ENCODE results near the gene RIC1. TPM values are rescaled to one million over a fixed set of nuclear protein-coding genes. Genes with fewer than 3 reads are reported as not detected.

The RIC1 gene
- total and polyA plus RNA-seq, 9 of the 15 experiments (the other 6 are each of a cell fraction or from before 2014, with no cell fraction given), result 3.2 to 25.8 (median 15.0) TPM

DNA sequence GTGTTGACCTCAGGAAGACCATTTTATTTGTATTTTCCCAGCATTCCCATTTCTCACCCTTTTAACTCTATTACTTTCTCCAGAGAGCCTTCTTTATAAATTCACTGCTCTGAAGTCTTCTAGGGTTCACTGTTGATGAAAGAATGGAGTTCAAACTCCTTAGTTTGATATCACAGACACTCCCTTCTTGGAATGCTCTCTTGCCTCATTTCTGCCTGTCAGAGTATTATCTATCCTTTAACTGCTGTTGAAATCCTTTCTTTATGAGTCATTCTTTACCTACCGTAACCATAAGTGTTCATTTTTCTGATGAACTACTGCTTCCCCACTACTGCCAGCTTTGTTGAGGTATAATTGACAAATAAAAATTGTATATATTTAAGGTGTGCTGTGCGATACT is 4.3 kb downstream of the RIC1 start (continued):
- TF ChIP-seq HNRNPK (IDR thresholded peaks at IDR 0.05; ENCODE audit: low read depth, low read length, poor library complexity, severe bottlenecking), result no peak
- TF ChIP-seq TCF3 (CRISPR knock-in tag; IDR thresholded peaks at IDR 0.05), result 0 out of 2 replicates have a peak, but pooled peaks have one; percentile 12
- TF ChIP-seq TFAP4 (CRISPR knock-in tag; IDR thresholded peaks at IDR 0.05; ENCODE audit: borderline replicate concordance), result no peak
- no peak for TF ChIP-seq ELF4 (CRISPR knock-in tag; IDR thresholded peaks at IDR 0.05)
- no peak for TF ChIP-seq MAFK (IDR thresholded peaks at IDR 0.05; ENCODE audit: low read length)
- TF ChIP-seq FOXA3 (CRISPR knock-in tag; conservative IDR thresholded peaks at IDR 0.05 in 1 of 2, IDR thresholded peaks at IDR 0.05 in 1 of 2), result no peak
- no peak for TF ChIP-seq SMC3 (conservative IDR thresholded peaks at IDR 0.05; ENCODE audit: insufficient read depth, low read depth, low read length)
- TF ChIP-seq ZNF12 (CRISPR knock-in tag; IDR thresholded peaks at IDR 0.05), result no peak
- TF ChIP-seq, protein P1, sequence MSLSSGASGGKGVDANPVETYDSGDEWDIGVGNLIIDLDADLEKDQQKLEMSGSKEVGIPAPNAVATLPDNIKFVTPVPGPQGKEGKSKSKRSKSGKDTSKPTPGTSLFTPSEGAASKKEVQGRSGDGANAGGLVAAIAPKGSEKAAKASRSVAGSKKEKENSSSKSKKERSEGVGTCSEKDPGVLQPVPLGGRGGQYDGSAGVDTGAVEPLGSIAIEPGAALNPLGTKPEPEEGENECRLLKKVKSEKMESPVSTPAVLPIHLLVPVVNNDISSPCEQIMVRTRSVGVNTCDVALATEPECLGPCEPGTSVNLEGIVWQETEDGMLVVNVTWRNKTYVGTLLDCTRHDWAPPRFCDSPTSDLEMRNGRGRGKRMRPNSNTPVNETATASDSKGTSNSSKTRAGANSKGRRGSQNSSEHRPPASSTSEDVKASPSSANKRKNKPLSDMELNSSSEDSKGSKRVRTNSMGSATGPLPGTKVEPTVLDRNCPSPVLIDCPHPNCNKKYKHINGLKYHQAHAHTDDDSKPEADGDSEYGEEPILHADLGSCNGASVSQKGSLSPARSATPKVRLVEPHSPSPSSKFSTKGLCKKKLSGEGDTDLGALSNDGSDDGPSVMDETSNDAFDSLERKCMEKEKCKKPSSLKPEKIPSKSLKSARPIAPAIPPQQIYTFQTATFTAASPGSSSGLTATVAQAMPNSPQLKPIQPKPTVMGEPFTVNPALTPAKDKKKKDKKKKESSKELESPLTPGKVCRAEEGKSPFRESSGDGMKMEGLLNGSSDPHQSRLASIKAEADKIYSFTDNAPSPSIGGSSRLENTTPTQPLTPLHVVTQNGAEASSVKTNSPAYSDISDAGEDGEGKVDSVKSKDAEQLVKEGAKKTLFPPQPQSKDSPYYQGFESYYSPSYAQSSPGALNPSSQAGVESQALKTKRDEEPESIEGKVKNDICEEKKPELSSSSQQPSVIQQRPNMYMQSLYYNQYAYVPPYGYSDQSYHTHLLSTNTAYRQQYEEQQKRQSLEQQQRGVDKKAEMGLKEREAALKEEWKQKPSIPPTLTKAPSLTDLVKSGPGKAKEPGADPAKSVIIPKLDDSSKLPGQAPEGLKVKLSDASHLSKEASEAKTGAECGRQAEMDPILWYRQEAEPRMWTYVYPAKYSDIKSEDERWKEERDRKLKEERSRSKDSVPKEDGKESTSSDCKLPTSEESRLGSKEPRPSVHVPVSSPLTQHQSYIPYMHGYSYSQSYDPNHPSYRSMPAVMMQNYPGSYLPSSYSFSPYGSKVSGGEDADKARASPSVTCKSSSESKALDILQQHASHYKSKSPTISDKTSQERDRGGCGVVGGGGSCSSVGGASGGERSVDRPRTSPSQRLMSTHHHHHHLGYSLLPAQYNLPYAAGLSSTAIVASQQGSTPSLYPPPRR (CRISPR knock-in tag; IDR thresholded peaks at IDR 0.05; ENCODE audit: borderline replicate concordance), result no peak
- 0 out of 3 replicates have a peak, but pooled peaks of 1 of the 2 experiments have one; percentile 43 for TF ChIP-seq CBX3 (IDR thresholded peaks at IDR 0.05; ENCODE audit: borderline replicate concordance in 1 of 2, low read length in 2 of 2)
- TF ChIP-seq ZNF551 (CRISPR knock-in tag; IDR thresholded peaks at IDR 0.05), result no peak
- TF ChIP-seq ZNF384 (IDR thresholded peaks at IDR 0.05; ENCODE audit: low read depth, low read length), result no peak
- TF ChIP-seq KLF6 (CRISPR knock-in tag; IDR thresholded peaks at IDR 0.05; ENCODE audit: borderline replicate concordance), result no peak
- TF ChIP-seq NEUROD1 (IDR thresholded peaks at IDR 0.05; ENCODE audit: borderline replicate concordance, low read depth, low read length, partially characterized antibody), result no peak
- TF ChIP-seq SMARCA5 (IDR thresholded peaks at IDR 0.05), result no peak
- no peak for TF ChIP-seq ZNF165 (CRISPR knock-in tag; IDR thresholded peaks at IDR 0.05; ENCODE audit: borderline replicate concordance)
- TF ChIP-seq MEF2D (tag; conservative IDR thresholded peaks at IDR 0.05; ENCODE audit: low read depth), result no peak
- TF ChIP-seq ZNF707 (CRISPR knock-in tag; conservative IDR thresholded peaks at IDR 0.05), result no peak
- TF ChIP-seq DMBX1 (CRISPR knock-in tag; IDR thresholded peaks at IDR 0.05; ENCODE audit: borderline replicate concordance), result no peak
- TF ChIP-seq, protein P2, sequence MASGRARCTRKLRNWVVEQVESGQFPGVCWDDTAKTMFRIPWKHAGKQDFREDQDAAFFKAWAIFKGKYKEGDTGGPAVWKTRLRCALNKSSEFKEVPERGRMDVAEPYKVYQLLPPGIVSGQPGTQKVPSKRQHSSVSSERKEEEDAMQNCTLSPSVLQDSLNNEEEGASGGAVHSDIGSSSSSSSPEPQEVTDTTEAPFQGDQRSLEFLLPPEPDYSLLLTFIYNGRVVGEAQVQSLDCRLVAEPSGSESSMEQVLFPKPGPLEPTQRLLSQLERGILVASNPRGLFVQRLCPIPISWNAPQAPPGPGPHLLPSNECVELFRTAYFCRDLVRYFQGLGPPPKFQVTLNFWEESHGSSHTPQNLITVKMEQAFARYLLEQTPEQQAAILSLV (tag; IDR thresholded peaks at IDR 0.05), result no peak
- TF ChIP-seq SUPT5H (IDR thresholded peaks at IDR 0.05), result no peak
- TF ChIP-seq DNMT1 (IDR thresholded peaks at IDR 0.05), result no peak
- TF ChIP-seq FOS (IDR thresholded peaks at IDR 0.05; ENCODE audit: extremely low read depth, insufficient read length), result peak; percentile 7
- no peak for TF ChIP-seq NR2F6 (CRISPR knock-in tag; IDR thresholded peaks at IDR 0.05)
- no peak for TF ChIP-seq TCF7 (IDR thresholded peaks at IDR 0.05; ENCODE audit: borderline replicate concordance)
